Caco-2 (cell line): ENCODE data around the gene ERI3. TPM values are rescaled to one million over a fixed set of nuclear protein-coding genes. Genes with fewer than 3 reads are reported as not detected.

Source experiments
- BruUV-seq: library from RNA; stranded (reverse); fragments of 400-500 nt; replicated peaks from 2 replicates; lab custom pipeline; 2021; lab: Mats Ljungman, UMichigan
- CTCF ChIA-PET: fragments of 300-600 bp; sonication (Branson Sonifier 250); formaldehyde crosslinking; loops from one replicate; lab custom pipeline; 2022; ENCODE audit warnings: antibody characterized with exemption; lab: Charles Lee
- POLR2A ChIA-PET: fragments of 300-600 bp; sonication (Branson Sonifier 250); formaldehyde crosslinking; loops from one replicate; lab custom pipeline; 2022; ENCODE audit warnings: antibody characterized with exemption; lab: Charles Lee
- DNase-seq, 2 experiments: peaks; one replicate each; pipeline versions ENCODE4 v3.0.0 to v3.0.0-alpha.2; 2020 to 2022
- H3K27me3 ChIP-seq: replicated peaks from 2 replicates; pipeline ENCODE4 v1.6.0; 2011; ENCODE audit warnings: low read length; ENCODE audit not compliant: control insufficient read depth, insufficient read depth
- H3K36me3 ChIP-seq: 2 replicates; pipeline ENCODE4 v1.5.1; 2011; ENCODE audit warnings: low read length; ENCODE audit not compliant: control insufficient read depth, insufficient read depth
- H3K4me1 ChIP-seq: fragments of 250-450 bp; sonication (Bioruptor Pico); 2 replicates; pipeline ENCODE4 v1.5.1; 2020; ENCODE audit warnings: mild to moderate bottlenecking
- H3K4me3 ChIP-seq: 2 replicates; pipeline ENCODE4 v1.5.1; 2011; ENCODE audit warnings: low read depth, mild to moderate bottlenecking, control low read depth, low read length
- H3K9me3 ChIP-seq: fragments of 250-450 bp; sonication (Bioruptor Pico); 2 replicates; pipeline ENCODE4 v1.5.1; 2020; ENCODE audit warnings: mild to moderate bottlenecking, moderate library complexity
- H3K27ac Mint-ChIP-seq: one replicate; pipeline ENCODE4 v1.8.0; 2022; ENCODE audit warnings: mixed read lengths; ENCODE audit not compliant: unreplicated experiment
- H3K27me3 Mint-ChIP-seq: one replicate; pipeline ENCODE4 v1.8.0; 2022; ENCODE audit warnings: mixed read lengths; ENCODE audit not compliant: insufficient read depth, unreplicated experiment
- H3K36me3 Mint-ChIP-seq: one replicate; pipeline ENCODE4 v1.8.0; 2022; ENCODE audit warnings: mild to moderate bottlenecking, mixed read lengths; ENCODE audit not compliant: insufficient read depth, unreplicated experiment
- H3K4me1 Mint-ChIP-seq: one replicate; pipeline ENCODE4 v1.8.0; 2022; ENCODE audit warnings: low read depth, mixed read lengths; ENCODE audit not compliant: unreplicated experiment
- H3K4me3 Mint-ChIP-seq: one replicate; pipeline ENCODE4 v1.8.0; 2022; ENCODE audit warnings: mild to moderate bottlenecking, moderate library complexity, mixed read lengths; ENCODE audit not compliant: unreplicated experiment
- H3K9me3 Mint-ChIP-seq: one replicate; pipeline ENCODE4 v1.8.0; 2022; ENCODE audit warnings: mixed read lengths; ENCODE audit not compliant: unreplicated experiment
- intact Hi-C: fragments of 100-400 bp; cut with micrococcal nuclease; formaldehyde crosslinking; loops from one replicate; pipeline ENCODE4 v1.10.0; 2022; ENCODE audit not compliant: unreplicated experiment
- total RNA-seq: library from RNA; stranded (reverse); gene quantifications from 2 replicates; pipeline ENCODE4 v1.2.3, GENCODE V29; 2022
- TF ChIP-seq, protein P1 (sequence below), 2 experiments: fragments of 200-600 bp in 1 of 2; IDR thresholded peaks; 1 replicate in 1 of 2; 2 replicates in 1 of 2; pipeline versions ENCODE4 v1.5.1 to v1.8.0; 2011 to 2022; ENCODE audit warnings: antibody characterized with exemption in 1 of 2, control low read depth in 1 of 2, inconsistent platforms in 1 of 2, low read depth in 1 of 2, low read length in 1 of 2, mild to moderate bottlenecking in 1 of 2, moderate library complexity in 1 of 2; ENCODE audit not compliant: insufficient read depth in 1 of 2, severe bottlenecking in 1 of 2, unreplicated experiment in 1 of 2

The ERI3 gene
- total RNA-seq, 1 experiment from 2014 or later, result 38.2 TPM

DNA sequence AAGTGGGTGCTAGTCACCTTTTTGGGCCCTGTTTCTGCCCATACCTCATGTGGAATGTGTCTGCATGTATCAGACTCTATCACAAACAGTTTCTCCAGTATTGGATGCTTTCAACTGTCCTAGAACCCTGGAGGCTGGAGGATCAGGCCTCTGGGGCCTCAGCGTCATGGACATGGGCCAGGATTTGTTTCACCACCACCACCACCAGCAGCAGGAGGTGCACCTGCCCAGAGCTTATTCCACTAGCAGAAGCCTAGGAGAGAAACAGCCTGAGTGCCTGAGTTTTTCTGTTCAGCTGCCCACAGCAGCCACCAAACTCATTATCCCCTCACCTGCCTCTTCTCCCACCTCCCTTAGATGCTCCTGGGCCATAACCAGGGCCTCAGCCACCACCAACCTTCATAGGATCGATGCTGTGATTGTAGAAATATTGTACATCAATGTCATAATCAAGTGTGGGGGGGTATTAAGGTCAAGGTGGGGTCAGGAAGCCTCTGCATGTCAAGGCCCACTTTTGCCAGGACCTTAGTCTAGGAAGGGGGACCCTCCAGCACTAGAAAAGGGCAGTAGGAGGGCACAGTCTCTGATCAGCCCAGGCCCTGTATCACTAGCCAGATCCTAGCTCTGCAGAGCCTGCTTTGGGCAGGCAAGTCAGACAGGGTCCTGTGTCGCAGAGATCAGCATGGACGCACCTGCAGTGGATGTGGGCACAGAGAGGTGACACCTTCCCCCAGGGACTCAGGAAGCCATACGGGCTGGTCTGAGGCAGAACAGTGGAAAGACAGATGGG is 132.5 kb downstream of the ERI3 start:
- intact Hi-C loops, result no loop called here
- no peak for DNase-seq
- Mint-ChIP-seq H3K9me3 (no peaks in the 10 kb centered on the region), H3K4me1 (no peaks in the 10 kb centered on the region), H3K4me3 (no peak overlapping the region), H3K27me3 (no peaks in the 10 kb centered on the region), H3K36me3 (no peaks in the 10 kb centered on the region), H3K27ac (no peak overlapping the region)
- no peaks in the 10 kb centered on the region for H3K27me3 ChIP-seq
- peaks cover 6% of the 10 kb centered on the region for H3K4me1 ChIP-seq
- ChIA-PET POLR2A (no interaction called here), CTCF (interaction anchor here (1.0 kb wide), 1 partner anchor 14 kb away, joined by 3 read pairs; no protein-coding TSS in a partner anchor)
- 0 out of 2 replicates have a peak, but pooled peaks cover 2% of the 10 kb centered on the region for H3K36me3 ChIP-seq
- no peak overlapping the region for H3K4me3 ChIP-seq
- H3K9me3 ChIP-seq, result no peaks in the 10 kb centered on the region
- BruUV-seq, result no TSS peak
- TF ChIP-seq, protein P1, sequence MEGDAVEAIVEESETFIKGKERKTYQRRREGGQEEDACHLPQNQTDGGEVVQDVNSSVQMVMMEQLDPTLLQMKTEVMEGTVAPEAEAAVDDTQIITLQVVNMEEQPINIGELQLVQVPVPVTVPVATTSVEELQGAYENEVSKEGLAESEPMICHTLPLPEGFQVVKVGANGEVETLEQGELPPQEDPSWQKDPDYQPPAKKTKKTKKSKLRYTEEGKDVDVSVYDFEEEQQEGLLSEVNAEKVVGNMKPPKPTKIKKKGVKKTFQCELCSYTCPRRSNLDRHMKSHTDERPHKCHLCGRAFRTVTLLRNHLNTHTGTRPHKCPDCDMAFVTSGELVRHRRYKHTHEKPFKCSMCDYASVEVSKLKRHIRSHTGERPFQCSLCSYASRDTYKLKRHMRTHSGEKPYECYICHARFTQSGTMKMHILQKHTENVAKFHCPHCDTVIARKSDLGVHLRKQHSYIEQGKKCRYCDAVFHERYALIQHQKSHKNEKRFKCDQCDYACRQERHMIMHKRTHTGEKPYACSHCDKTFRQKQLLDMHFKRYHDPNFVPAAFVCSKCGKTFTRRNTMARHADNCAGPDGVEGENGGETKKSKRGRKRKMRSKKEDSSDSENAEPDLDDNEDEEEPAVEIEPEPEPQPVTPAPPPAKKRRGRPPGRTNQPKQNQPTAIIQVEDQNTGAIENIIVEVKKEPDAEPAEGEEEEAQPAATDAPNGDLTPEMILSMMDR (IDR thresholded peaks at IDR 0.05; ENCODE audit: insufficient read depth in 1 of 2, low read depth in 1 of 2, low read length in 1 of 2, severe bottlenecking in 1 of 2, unreplicated experiment in 1 of 2), result no peak

DNA sequence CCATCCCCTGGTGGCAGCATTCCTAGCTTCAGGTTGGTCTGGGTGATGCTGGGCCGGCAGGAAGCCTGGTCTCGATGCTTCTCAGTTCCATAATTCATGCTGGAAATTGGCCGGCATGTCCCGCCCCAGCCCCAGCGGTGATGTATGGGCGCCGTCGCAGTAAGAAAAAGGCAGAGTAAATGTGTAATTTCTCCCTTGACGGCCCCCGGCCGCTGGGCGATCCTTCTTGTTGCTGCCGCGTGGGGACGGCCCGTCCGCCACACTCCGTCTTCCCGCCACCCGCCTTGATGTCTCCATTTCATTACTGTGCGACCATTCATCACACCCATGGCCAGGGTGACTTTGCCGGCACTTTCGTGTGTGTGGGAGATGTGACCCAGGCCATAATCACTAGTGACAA is 133.3 kb downstream of the ERI3 start:
- no peaks in the 10 kb centered on the region for H3K4me1 Mint-ChIP-seq
- Histone ChIP-seq H3K9me3 (no peaks in the 10 kb centered on the region), H3K36me3 (0 out of 2 replicates have a peak, but pooled peaks cover 2% of the 10 kb centered on the region), H3K27me3 (no peaks in the 10 kb centered on the region), H3K4me1 (peaks cover 6% of the 10 kb centered on the region), H3K4me3 (no peak overlapping the region)
- ChIA-PET CTCF (interaction anchor here (1.0 kb wide), 1 partner anchor 15 kb away, joined by 3 read pairs; no protein-coding TSS in a partner anchor), POLR2A (no interaction called here)
- H3K27ac Mint-ChIP-seq, result no peak overlapping the region
- TF ChIP-seq, protein P1 (IDR thresholded peaks at IDR 0.05; ENCODE audit: insufficient read depth in 1 of 2, low read depth in 1 of 2, low read length in 1 of 2, severe bottlenecking in 1 of 2, unreplicated experiment in 1 of 2), result no peak
- no peaks in the 10 kb centered on the region for H3K36me3 Mint-ChIP-seq
- H3K27me3 Mint-ChIP-seq, result no peaks in the 10 kb centered on the region
- no peak overlapping the region for H3K4me3 Mint-ChIP-seq
- no peaks in the 10 kb centered on the region for H3K9me3 Mint-ChIP-seq
- no TSS peak for BruUV-seq
- intact Hi-C loops, result no loop called here
- no peak for DNase-seq

- POLR2A ChIA-PET, result interaction anchor here (0.6 kb wide), 1 partner anchor 483 kb away, joined by 3 read pairs; no protein-coding TSS in a partner anchor
- Mint-ChIP-seq H3K27ac (no peak overlapping the region), H3K4me3 (no peak overlapping the region), H3K9me3 (no peaks in the 10 kb centered on the region), H3K27me3 (no peaks in the 10 kb centered on the region), H3K36me3 (peaks cover 5% of the 10 kb centered on the region), H3K4me1 (no peaks in the 10 kb centered on the region)
- intact Hi-C loops, result no loop called here
- TF ChIP-seq, protein P1 (IDR thresholded peaks at IDR 0.05; ENCODE audit: insufficient read depth in 1 of 2, low read depth in 1 of 2, low read length in 1 of 2, severe bottlenecking in 1 of 2, unreplicated experiment in 1 of 2), result no peak
- no peak for DNase-seq
- no TSS peak for BruUV-seq
- CTCF ChIA-PET, result no interaction called here
- Histone ChIP-seq H3K4me3 (no peak overlapping the region), H3K36me3 (0 out of 2 replicates have a peak, but pooled peaks cover 2% of the 10 kb centered on the region), H3K4me1 (peaks cover 6% of the 10 kb centered on the region), H3K9me3 (no peaks in the 10 kb centered on the region), H3K27me3 (no peaks in the 10 kb centered on the region)
Observed at GRCh38 chr1:44220755-44221154, 134.3 kb downstream of the ERI3 start.
